WTC11 (cell line): ENCODE results near the gene MAST4. TPM values are rescaled to one million over a fixed set of nuclear protein-coding genes. Genes with fewer than 3 reads are reported as not detected.

Experiments used
- ATAC-seq: fragments of 200-7000 bp; cut with Tn5 transposase; 2 replicates; pipeline ENCODE4 v1.10.0; 2021; ENCODE audit warnings: mild to moderate bottlenecking, moderate library complexity
- CTCF ChIA-PET: fragments of 300-600 bp; sonication (Branson Sonifier 250); formaldehyde crosslinking; loops from one replicate; lab custom pipeline; 2021; ENCODE audit warnings: antibody characterized with exemption; lab: Charles Lee
- POLR2A ChIA-PET: fragments of 350-600 bp; sonication (Branson Sonifier 250); formaldehyde crosslinking; loops from one replicate; lab custom pipeline; 2021; ENCODE audit warnings: antibody characterized with exemption; lab: Charles Lee
- DNase-seq: peaks from one replicate; pipeline ENCODE4 v3.0.0; 2021; ENCODE audit warnings: low spot score
- H3K27ac Mint-ChIP-seq: 2 replicates; pipeline ENCODE4 v1.8.0; 2021; ENCODE audit warnings: mixed read lengths
- H3K27me3 Mint-ChIP-seq: 2 replicates; pipeline ENCODE4 v1.8.0; 2021; ENCODE audit warnings: low read depth, mild to moderate bottlenecking, moderate library complexity, mixed read lengths
- H3K36me3 Mint-ChIP-seq: 2 replicates; pipeline ENCODE4 v1.8.0; 2021; ENCODE audit warnings: mixed read lengths
- H3K4me1 Mint-ChIP-seq: 2 replicates; pipeline ENCODE4 v1.8.0; 2022; ENCODE audit warnings: mixed read lengths
- H3K4me3 Mint-ChIP-seq: 2 replicates; pipeline ENCODE4 v1.8.0; 2021; ENCODE audit warnings: mild to moderate bottlenecking, moderate library complexity, mixed read lengths
- H3K9me3 Mint-ChIP-seq: 2 replicates; pipeline ENCODE4 v1.8.0; 2021; ENCODE audit warnings: mixed read lengths
- CREB1 ChIP-seq: sonication (generic); formaldehyde crosslinking; IDR thresholded peaks from 2 replicates; pipeline ENCODE4 v1.8.0; 2023; ENCODE audit warnings: mild to moderate bottlenecking, missing genetic modification reagents
- ETV6 ChIP-seq: sonication (generic); formaldehyde crosslinking; IDR thresholded peaks from 2 replicates; pipeline ENCODE4 v1.8.1; 2022; ENCODE audit warnings: mild to moderate bottlenecking, missing genetic modification reagents
- HMGA2 ChIP-seq: fragments of 250-450 bp; sonication (Bioruptor Pico); IDR thresholded peaks from 2 replicates; pipeline ENCODE4 v1.4.0; 2021; ENCODE audit warnings: mild to moderate bottlenecking, moderate library complexity
- JUN ChIP-seq: sonication (generic); formaldehyde crosslinking; IDR thresholded peaks from 2 replicates; pipeline ENCODE4 v1.8.0; 2023; ENCODE audit warnings: mild to moderate bottlenecking, missing genetic modification reagents
- NFE2L1 ChIP-seq: sonication (generic); formaldehyde crosslinking; IDR thresholded peaks from 2 replicates; pipeline ENCODE4 v1.8.1; 2023; ENCODE audit warnings: missing genetic modification reagents
- RELA ChIP-seq: sonication (generic); formaldehyde crosslinking; IDR thresholded peaks from 2 replicates; pipeline ENCODE4 v1.8.1; 2022; ENCODE audit warnings: missing genetic modification reagents, mild to moderate bottlenecking, borderline replicate concordance
- RORB ChIP-seq: fragments of 250-450 bp; sonication (Bioruptor Pico); IDR thresholded peaks from 2 replicates; pipeline ENCODE4 v1.9.0; 2021; ENCODE audit warnings: mild to moderate bottlenecking
- SMAD3 ChIP-seq: sonication (generic); formaldehyde crosslinking; IDR thresholded peaks from 2 replicates; pipeline ENCODE4 v1.8.0; 2022; ENCODE audit warnings: missing genetic modification reagents, mild to moderate bottlenecking, borderline replicate concordance
- SMAD4 ChIP-seq: sonication (generic); formaldehyde crosslinking; IDR thresholded peaks from 2 replicates; pipeline ENCODE4 v1.8.0; 2022; ENCODE audit warnings: mild to moderate bottlenecking, missing genetic modification reagents
- ZNF416 ChIP-seq: fragments of 250-450 bp; sonication (Bioruptor Pico); IDR thresholded peaks from 2 replicates; pipeline ENCODE4 v1.9.0; 2021; ENCODE audit warnings: mild to moderate bottlenecking, inconsistent platforms
- ZNF671 ChIP-seq: fragments of 250-450 bp; sonication (Bioruptor Pico); IDR thresholded peaks from 2 replicates; pipeline ENCODE4 v1.8.0; 2021; ENCODE audit warnings: mild to moderate bottlenecking
- total RNA-seq: library from RNA; stranded (reverse); gene quantifications from 3 replicates; pipeline ENCODE4 v1.2.3, GENCODE V29; 2021
- TF ChIP-seq, protein P1 (sequence below): sonication (generic); formaldehyde crosslinking; IDR thresholded peaks from 2 replicates; pipeline ENCODE4 v1.8.1; 2022; ENCODE audit warnings: low read depth, mild to moderate bottlenecking, moderate library complexity, missing genetic modification reagents, borderline replicate concordance
- TF ChIP-seq, protein P2 (sequence below): sonication (generic); formaldehyde crosslinking; IDR thresholded peaks from 2 replicates; pipeline ENCODE4 v1.8.1; 2023; ENCODE audit warnings: mild to moderate bottlenecking, missing genetic modification reagents, moderate library complexity
- TF ChIP-seq, protein P3 (sequence below): sonication (generic); formaldehyde crosslinking; IDR thresholded peaks from 2 replicates; pipeline ENCODE4 v1.8.1; 2022; ENCODE audit warnings: missing genetic modification reagents, borderline replicate concordance
- TF ChIP-seq, protein P4 (sequence below): sonication (generic); formaldehyde crosslinking; conservative IDR thresholded peaks from 2 replicates; pipeline ENCODE4 v1.8.1; 2022; ENCODE audit warnings: mild to moderate bottlenecking, missing genetic modification reagents
- TF ChIP-seq, protein P5 (sequence below): sonication (generic); formaldehyde crosslinking; IDR thresholded peaks from 2 replicates; pipeline ENCODE4 v1.8.1; 2023; ENCODE audit warnings: mild to moderate bottlenecking, missing genetic modification reagents, moderate library complexity
- TF ChIP-seq, protein P6 (sequence below): sonication (generic); formaldehyde crosslinking; IDR thresholded peaks from 2 replicates; pipeline ENCODE4 v1.8.1; 2023; ENCODE audit warnings: mild to moderate bottlenecking, missing genetic modification reagents, borderline replicate concordance

Gene MAST4
- total RNA-seq, 1 experiment from 2014 or later = 8.0 TPM

DNA sequence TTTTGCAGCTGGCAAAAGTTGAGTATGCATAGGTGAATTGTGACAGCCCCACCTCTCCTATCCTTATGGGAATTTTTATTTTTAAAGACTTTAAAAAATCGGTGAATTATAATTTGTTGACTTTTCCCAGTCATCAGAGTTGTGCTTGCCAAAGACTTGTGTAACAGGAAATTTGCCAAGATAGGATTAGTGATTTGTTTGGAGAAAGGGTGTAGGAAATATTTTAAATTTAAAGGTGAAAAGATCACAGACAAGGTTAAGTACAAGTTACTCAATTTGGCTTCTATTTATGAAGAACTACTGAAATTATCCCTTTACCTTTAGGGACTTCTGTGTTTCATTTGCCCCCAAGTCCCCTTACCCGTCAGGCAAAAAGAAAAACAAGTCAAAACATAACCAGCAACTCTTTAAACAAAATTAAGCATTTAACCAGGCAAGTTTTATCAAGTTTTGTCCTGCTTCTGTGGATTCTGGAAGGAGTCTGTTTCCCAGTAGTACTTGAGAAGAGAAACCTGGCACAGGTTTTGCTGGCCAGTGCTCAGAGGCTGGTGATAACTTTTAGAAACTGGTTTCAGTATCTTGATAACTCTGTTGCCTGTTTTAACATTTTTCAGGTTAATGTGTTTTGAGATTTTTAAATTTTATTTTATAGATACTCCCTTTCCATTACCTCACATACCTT, 285.4 kb downstream of the MAST4 start (continued):
- TF ChIP-seq, protein P1, sequence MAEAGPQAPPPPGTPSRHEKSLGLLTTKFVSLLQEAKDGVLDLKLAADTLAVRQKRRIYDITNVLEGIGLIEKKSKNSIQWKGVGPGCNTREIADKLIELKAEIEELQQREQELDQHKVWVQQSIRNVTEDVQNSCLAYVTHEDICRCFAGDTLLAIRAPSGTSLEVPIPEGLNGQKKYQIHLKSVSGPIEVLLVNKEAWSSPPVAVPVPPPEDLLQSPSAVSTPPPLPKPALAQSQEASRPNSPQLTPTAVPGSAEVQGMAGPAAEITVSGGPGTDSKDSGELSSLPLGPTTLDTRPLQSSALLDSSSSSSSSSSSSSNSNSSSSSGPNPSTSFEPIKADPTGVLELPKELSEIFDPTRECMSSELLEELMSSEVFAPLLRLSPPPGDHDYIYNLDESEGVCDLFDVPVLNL (CRISPR knock-in tag) = no peak
- TF ChIP-seq CREB1 (no peak), RORB (CRISPR knock-in tag) (no peak)
- TF ChIP-seq, all 79 proteins: peak for 0

DNA sequence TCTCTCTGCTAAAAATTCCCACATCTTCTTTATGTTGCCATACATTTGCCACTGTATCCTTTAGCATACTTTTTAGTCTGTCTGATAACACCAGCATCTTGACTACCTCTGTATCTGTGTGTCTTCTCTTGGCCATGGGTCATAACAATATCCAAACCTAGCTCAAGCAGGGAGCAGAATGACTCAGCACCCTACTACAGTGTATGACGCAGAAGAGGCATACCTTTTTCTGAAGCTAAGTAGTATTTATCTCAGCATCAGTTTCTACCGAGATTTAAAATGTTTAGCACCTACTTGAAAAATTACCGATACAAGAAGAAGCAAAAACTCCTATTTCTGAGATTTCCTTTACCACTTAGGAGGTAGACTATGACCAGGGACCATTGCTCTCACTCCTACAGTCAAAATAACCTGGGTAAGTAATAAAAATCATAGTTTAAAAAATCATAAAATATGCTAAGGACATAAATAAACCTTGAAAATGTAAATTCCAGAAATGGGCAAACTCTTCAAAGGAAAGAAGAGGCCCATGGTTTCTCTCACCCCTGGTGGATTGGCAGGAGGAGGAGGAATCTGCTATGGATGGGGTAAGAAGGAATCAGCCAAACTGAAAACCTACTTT, 286.5 kb downstream of the MAST4 start:
- no peak for TF ChIP-seq HMGA2 (CRISPR knock-in tag)
- H3K27ac Mint-ChIP-seq = no peak overlapping the region
- H3K4me3 Mint-ChIP-seq = no peak overlapping the region
- DNase-seq = no peak
- H3K9me3 Mint-ChIP-seq = peaks cover 5% of the 10 kb centered on the region
- POLR2A ChIA-PET = no interaction called here
- no peaks in the 10 kb centered on the region for H3K4me1 Mint-ChIP-seq
- no peaks in the 10 kb centered on the region for H3K27me3 Mint-ChIP-seq
- CTCF ChIA-PET = no interaction called here
- ATAC-seq = no peak
- no peaks in the 10 kb centered on the region for H3K36me3 Mint-ChIP-seq

DNA sequence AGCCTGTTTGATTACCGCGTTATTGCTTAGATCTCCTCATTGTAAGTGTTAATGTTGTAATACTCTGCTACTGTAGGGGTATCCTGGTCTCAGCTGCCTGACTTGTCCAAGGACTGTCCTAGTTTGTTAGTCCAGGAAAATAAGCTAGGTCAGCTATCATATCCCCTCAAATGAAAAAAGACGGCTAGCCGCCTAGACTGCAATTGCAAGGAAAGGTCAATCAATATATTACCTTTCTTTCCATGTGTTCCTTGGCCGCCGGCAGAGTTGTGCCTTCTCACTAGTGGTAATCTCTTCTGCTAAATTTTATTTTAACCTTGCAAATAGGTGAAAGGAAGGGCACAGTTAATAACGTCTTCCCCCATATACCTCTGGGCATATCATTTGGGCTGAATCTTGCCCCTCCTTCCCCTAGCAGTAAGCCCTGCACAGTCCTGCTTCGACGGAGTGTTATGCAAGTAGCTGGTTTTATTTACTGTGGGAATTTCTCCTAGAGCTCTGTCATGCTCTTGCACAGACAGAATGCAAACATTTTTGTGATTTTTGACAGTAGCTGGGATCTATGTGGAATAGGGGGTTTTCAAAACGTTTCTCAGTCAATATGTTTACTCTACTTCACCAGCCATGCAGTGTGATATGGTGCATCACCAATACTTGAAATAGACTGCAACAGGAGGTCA, 288.5 kb downstream of the MAST4 start:
- ATAC-seq (no peak), DNase-seq (no peak)
- TF ChIP-seq, protein P2, sequence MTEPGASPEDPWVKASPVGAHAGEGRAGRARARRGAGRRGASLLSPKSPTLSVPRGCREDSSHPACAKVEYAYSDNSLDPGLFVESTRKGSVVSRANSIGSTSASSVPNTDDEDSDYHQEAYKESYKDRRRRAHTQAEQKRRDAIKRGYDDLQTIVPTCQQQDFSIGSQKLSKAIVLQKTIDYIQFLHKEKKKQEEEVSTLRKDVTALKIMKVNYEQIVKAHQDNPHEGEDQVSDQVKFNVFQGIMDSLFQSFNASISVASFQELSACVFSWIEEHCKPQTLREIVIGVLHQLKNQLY = no peak
- TF ChIP-seq, protein P3, sequence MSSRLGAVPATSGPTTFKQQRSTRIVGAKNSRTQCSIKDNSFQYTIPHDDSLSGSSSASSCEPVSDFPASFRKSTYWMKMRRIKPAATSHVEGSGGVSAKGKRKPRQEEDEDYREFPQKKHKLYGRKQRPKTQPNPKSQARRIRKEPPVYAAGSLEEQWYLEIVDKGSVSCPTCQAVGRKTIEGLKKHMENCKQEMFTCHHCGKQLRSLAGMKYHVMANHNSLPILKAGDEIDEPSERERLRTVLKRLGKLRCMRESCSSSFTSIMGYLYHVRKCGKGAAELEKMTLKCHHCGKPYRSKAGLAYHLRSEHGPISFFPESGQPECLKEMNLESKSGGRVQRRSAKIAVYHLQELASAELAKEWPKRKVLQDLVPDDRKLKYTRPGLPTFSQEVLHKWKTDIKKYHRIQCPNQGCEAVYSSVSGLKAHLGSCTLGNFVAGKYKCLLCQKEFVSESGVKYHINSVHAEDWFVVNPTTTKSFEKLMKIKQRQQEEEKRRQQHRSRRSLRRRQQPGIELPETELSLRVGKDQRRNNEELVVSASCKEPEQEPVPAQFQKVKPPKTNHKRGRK (CRISPR knock-in tag) = no peak
- no peak overlapping the region for H3K4me3 Mint-ChIP-seq
- H3K4me1 Mint-ChIP-seq = no peaks in the 10 kb centered on the region
- no peak overlapping the region for H3K27ac Mint-ChIP-seq
- H3K27me3 Mint-ChIP-seq = no peaks in the 10 kb centered on the region
- POLR2A ChIA-PET = interaction anchor here (0.6 kb wide), 1 partner anchor 30 kb away, joined by 6 read pairs; no protein-coding TSS in a partner anchor
- peaks cover 5% of the 10 kb centered on the region for H3K9me3 Mint-ChIP-seq
- H3K36me3 Mint-ChIP-seq = no peaks in the 10 kb centered on the region
- CTCF ChIA-PET = interaction anchor here (1.0 kb wide), 1 partner anchor 14 kb away, joined by 3 read pairs; no protein-coding TSS in a partner anchor

DNA sequence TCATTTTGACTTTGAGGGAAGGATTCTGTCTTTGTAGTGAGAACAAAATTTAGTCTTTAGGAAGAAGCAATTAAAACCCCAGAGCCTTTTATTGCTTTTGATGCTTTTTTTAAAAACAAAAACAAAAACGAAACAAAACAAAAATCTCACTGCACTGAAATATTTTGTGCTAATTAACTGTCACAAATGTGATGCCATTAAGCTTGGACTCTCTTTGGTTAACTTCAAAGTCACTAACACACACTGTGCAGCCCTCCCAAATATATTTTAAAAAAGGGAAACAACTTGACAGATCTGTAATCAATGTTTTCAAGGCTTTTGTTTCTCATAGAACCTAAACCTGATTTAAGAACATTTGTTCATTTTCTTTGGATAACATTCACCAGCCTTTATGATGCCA, 290.7 kb downstream of the MAST4 start:
- DNase-seq (no peak), ATAC-seq (no peak)
- POLR2A ChIA-PET = no interaction called here
- Mint-ChIP-seq H3K9me3 (no peaks in the 10 kb centered on the region), H3K4me1 (peaks cover 14% of the 10 kb centered on the region), H3K27ac (no peak overlapping the region), H3K36me3 (no peaks in the 10 kb centered on the region), H3K4me3 (no peak overlapping the region), H3K27me3 (no peaks in the 10 kb centered on the region)
- CTCF ChIA-PET = no interaction called here
- no peak for TF ChIP-seq SMAD3 (CRISPR knock-in tag)
- TF ChIP-seq SMAD4 (CRISPR knock-in tag) = no peak
- TF ChIP-seq, protein P4, sequence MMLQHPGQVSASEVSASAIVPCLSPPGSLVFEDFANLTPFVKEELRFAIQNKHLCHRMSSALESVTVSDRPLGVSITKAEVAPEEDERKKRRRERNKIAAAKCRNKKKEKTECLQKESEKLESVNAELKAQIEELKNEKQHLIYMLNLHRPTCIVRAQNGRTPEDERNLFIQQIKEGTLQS = no peak
- TF ChIP-seq, protein P5, sequence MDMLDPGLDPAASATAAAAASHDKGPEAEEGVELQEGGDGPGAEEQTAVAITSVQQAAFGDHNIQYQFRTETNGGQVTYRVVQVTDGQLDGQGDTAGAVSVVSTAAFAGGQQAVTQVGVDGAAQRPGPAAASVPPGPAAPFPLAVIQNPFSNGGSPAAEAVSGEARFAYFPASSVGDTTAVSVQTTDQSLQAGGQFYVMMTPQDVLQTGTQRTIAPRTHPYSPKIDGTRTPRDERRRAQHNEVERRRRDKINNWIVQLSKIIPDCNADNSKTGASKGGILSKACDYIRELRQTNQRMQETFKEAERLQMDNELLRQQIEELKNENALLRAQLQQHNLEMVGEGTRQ (CRISPR knock-in tag) = no peak
- TF ChIP-seq RELA (CRISPR knock-in tag) = no peak
- TF ChIP-seq NFE2L1 (CRISPR knock-in tag) = no peak
- no peak for TF ChIP-seq ZNF416 (CRISPR knock-in tag)
- TF ChIP-seq, protein P6, sequence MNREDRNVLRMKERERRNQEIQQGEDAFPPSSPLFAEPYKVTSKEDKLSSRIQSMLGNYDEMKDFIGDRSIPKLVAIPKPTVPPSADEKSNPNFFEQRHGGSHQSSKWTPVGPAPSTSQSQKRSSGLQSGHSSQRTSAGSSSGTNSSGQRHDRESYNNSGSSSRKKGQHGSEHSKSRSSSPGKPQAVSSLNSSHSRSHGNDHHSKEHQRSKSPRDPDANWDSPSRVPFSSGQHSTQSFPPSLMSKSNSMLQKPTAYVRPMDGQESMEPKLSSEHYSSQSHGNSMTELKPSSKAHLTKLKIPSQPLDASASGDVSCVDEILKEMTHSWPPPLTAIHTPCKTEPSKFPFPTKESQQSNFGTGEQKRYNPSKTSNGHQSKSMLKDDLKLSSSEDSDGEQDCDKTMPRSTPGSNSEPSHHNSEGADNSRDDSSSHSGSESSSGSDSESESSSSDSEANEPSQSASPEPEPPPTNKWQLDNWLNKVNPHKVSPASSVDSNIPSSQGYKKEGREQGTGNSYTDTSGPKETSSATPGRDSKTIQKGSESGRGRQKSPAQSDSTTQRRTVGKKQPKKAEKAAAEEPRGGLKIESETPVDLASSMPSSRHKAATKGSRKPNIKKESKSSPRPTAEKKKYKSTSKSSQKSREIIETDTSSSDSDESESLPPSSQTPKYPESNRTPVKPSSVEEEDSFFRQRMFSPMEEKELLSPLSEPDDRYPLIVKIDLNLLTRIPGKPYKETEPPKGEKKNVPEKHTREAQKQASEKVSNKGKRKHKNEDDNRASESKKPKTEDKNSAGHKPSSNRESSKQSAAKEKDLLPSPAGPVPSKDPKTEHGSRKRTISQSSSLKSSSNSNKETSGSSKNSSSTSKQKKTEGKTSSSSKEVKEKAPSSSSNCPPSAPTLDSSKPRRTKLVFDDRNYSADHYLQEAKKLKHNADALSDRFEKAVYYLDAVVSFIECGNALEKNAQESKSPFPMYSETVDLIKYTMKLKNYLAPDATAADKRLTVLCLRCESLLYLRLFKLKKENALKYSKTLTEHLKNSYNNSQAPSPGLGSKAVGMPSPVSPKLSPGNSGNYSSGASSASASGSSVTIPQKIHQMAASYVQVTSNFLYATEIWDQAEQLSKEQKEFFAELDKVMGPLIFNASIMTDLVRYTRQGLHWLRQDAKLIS (CRISPR knock-in tag) = no peak
- TF ChIP-seq ETV6 = no peak
- TF ChIP-seq ZNF671 (CRISPR knock-in tag) = no peak
- no peak for TF ChIP-seq JUN (CRISPR knock-in tag)
